GM19193 (cell line): ENCODE measurements around the gene SLC22A23.

Experiments used
- POLR2A ChIP-seq: IDR thresholded peaks from 4 replicates; pipeline ENCODE4 v1.6.1; 2011; ENCODE audit not compliant: insufficient read depth, insufficient read length; ENCODE audit errors: extremely low read depth

The SLC22A23 gene

GRCh38 chr6:3340894-3341293, 116.0 kb downstream of the SLC22A23 start:
- no peak for TF ChIP-seq POLR2A

DNA sequence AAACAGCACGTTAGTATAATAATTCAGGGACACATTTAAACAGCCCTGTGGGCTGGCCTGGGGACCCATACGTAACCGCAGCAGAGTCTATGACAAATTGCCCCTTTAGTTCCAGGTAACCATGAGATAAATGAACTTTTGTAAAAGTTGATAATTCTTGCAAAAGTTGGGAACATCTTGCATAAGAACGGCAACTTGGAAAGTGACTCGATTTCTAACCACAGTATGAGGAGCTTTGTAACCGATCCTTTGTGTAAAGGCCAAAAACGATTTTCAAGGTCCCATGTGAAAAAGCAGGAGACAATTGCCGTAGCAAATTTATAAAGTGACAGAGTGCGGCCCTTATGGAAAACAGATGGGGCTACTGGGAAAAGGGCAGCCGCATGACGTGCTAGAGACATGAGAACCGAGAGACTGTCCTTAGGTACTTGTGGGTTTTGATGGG, 116.5 kb downstream of the SLC22A23 start:
- TF ChIP-seq POLR2A: no peak

GRCh38 chr6:3339811-3340210, 117.0 kb downstream of the SLC22A23 start:
- no peak for TF ChIP-seq POLR2A

- TF ChIP-seq POLR2A: no peak
Measured at GRCh38 chr6:3337521-3338350, 119.1 kb downstream of the SLC22A23 start.

DNA sequence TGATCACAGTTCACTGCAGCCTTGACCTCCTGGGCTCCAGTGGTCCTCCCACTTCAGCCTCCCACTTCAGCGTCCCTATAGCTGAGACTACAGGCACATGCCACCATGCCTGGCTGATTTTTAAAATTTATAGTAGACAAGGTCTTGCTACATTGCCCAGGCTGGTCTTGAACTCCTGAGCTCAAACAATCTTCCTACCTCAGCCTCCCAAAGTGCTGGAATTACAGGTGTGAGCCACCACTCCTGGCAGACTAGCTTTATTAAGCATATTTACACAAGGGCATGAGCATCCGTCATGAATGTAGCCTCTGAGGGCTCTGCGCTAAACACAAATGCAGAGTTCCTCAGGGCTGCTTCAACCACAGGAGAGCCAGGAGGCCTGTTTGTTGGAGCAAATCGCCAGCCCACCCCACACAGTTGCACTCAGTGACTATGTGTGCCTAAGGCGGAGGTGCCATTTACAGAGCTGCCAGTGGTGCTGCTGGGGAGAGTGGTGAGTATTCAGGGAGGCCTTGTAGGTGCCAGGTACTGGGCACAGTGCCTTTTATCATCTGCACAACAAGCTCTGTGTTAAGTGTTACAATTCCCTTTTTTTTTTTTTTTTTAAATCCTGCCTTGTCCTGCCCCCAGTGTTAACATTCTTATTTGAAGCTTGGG, 119.9 kb downstream of the SLC22A23 start:
- TF ChIP-seq POLR2A: no peak

DNA sequence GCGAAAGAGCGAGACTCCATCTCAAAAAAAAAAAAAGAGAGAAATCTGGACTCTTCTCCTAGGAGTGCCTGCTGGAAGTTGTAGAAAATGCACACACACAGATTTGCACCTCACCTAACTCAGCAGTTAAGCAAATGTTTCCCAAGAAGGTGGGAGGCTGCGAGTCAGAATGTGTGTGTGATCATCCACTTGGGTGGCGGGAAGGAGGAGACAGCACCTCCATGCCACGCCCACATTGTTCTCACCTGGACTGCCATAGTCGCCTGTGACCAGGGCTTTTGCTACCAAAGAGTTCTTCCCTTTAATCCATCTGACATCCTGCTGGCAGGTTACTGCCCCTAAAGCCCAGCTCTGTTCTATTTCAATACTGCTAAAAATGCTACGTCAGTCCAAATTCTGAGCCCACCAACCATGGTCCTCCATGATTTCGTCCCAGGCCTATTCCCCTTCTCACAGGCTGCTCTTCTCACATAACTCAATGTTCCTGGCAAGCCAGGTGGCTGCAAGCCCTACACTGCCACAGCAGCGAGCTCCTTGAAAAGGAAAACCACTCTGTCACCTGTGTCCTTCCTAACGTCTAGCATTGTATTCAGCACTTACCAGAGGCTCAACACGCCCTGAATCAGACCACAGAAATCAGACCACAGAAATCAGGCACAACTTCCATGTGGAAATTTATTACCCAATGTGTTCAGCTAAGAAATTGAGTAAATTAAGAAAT, 120.6 kb downstream of the SLC22A23 start:
- TF ChIP-seq POLR2A: no peak

- TF ChIP-seq POLR2A: no peak
Measured at GRCh38 chr6:3335169-3335568, 121.7 kb downstream of the SLC22A23 start.

GRCh38 chr6:3334555-3334954, 122.3 kb downstream of the SLC22A23 start:
- no peak for TF ChIP-seq POLR2A

GRCh38 chr6:3333263-3333662, 123.6 kb downstream of the SLC22A23 start:
- TF ChIP-seq POLR2A: no peak

DNA sequence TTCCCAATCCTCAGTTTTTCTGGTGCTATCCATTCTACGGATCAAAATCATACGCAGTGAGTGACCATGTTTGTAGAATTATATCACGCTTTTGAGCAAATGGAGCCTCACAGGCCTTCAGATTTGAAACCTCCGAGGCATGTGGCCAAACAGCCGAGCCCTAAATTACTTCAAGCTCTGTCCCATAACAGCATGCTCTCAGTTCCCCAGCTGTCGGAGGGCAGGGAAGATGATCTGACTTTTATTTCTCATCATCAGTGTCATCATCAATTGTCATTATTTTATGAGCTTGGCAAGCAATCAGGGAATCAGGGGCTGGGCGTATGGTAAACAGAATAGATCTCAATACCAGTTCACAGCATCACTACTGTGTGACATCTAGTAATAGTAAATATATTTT, 124.9 kb downstream of the SLC22A23 start:
- TF ChIP-seq POLR2A: no peak

DNA sequence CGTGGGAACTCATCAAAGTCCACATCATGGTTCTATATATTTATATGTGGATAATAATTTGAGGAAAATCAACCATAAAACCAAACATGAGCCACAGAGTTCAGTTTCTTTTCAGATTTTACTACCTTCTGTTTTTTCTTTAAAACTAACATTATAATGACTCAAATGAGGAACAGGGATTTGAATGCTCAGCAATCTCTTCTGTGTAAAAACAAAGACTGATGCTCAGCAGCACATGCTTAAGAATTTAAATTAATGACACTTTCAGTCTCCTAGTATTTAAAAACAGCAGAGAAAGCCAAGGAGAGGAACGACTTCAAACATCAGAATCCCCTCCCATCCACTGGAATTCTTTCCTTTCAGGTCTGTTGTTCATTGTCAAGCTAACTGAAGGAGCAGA, 125.4 kb downstream of the SLC22A23 start:
- TF ChIP-seq POLR2A: no peak

GRCh38 chr6:3330199-3330598, 126.7 kb downstream of the SLC22A23 start:
- TF ChIP-seq POLR2A: no peak

DNA sequence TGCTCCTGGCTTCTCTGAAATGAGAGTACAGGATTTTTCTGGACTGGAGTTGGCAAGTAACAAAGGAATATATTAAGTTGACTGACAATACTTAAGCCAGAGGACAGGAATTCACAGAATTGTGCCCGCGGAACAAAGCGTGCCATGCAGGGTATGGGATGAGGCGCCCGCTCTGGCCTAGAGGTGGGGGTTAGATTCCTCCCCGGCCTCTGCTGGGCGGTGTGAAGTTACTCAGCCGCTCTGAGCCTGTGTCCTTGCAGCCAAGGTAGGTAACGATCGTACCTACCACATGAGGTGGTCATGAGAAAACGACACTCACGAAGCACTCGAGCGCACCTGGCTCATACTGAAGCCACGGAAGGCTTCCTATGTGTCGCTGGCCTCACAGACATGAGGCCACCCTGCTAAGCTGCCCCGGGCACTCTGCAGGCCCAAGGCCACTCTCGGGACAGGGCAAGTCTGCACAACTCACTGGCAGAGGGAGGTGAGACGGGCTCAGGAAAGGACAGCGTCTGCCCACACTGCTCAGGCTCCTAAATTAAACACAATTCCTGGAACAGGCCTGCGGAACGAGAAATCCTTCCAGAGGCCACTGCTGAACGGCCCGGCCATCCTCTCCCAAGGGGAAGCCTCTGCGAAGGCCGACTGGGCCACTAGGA, 127.3 kb downstream of the SLC22A23 start:
- TF ChIP-seq POLR2A: no peak

GRCh38 chr6:3328796-3329195, 128.1 kb downstream of the SLC22A23 start:
- no peak for TF ChIP-seq POLR2A

DNA sequence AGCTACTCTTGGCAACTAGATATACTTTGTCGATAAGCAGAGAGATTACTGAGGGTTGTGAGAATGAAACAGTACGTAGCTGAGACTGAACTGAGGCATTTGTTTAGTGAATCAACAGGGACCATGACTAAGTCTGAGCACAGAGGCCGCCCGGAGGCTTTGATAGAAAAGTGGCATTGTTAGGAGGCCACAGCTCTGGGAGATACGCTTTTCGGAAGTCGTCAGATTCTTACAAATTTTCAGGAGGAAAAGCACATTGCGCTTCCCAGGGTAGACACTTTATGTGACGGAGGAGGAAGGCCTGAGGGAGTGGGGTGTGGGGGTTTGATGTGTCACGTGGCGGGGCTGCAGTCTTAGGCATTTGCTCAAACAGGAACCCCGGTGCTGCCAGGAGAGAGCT, 128.7 kb downstream of the SLC22A23 start:
- TF ChIP-seq POLR2A: no peak
